HCT116 (cell line): ENCODE data around the gene HES1. TPM values are rescaled to one million over a fixed set of nuclear protein-coding genes. Genes with fewer than 3 reads are reported as not detected.

Experiments used
- ATAC-seq: fragments of 200-7000 bp; cut with Tn5 transposase; 2 replicates; pipeline ENCODE4 v1.9.1; 2020; ENCODE audit warnings: mild to moderate bottlenecking, moderate library complexity
- BruUV-seq: library from RNA; stranded (reverse); fragments of 400-500 nt; replicated peaks from 2 replicates; lab custom pipeline; 2021; lab: Mats Ljungman, UMichigan
- CTCF ChIA-PET: fragments of 300-600 bp; sonication (Branson Sonifier 250); formaldehyde crosslinking; loops from one replicate; lab custom pipeline; 2021; ENCODE audit warnings: antibody characterized with exemption; lab: Charles Lee
- POLR2A ChIA-PET: fragments of 300-600, 350-600 bp; sonication (Branson Sonifier 250); formaldehyde crosslinking; loops from one replicate; lab custom pipeline; 2021; ENCODE audit warnings: antibody characterized with exemption; lab: Charles Lee
- RAD21 ChIA-PET, 2 experiments: fragments of 300-600 bp; sonication (Branson Sonifier 250); formaldehyde crosslinking; loops; one replicate each; lab custom pipeline; 2023; ENCODE audit warnings: low total read pairs in 2 of 2; ENCODE audit not compliant: uncharacterized antibody in 2 of 2, unreplicated experiment in 2 of 2, low non-redundant PET in 1 of 2; lab: Charles Lee
- DNase-seq: peaks from one replicate; pipeline ENCODE4 v3.0.0-alpha.2; 2010; ENCODE audit warnings: low read depth, low spot score
- H2AFZ ChIP-seq: fragments of 200-600 bp; shearing (Covaris generic), sonication (generic); 2 replicates; pipeline ENCODE4 v1.6.1; 2017; ENCODE audit warnings: low read depth, mixed run types, mixed read lengths, antibody characterized with exemption, low read length; ENCODE audit not compliant: poor library complexity, severe bottlenecking
- H3K27ac ChIP-seq: 2 replicates; pipeline ENCODE4 v1.5.1; 2012; ENCODE audit warnings: low read depth, low read length
- H3K27me3 ChIP-seq: fragments of 200-600 bp; sonication (generic); 2 replicates; pipeline ENCODE4 v1.6.1; 2016; ENCODE audit warnings: mixed run types, low read length, mixed read lengths; ENCODE audit not compliant: insufficient read depth
- H3K36me3 ChIP-seq, 2 experiments: fragments of 200-500 bp in 1 of 2; fragments of 200-600 bp in 1 of 2; sonication (Bioruptor generic) in 1 of 2; sonication (generic) in 1 of 2; 2 replicates each; pipeline versions ENCODE4 v1.5.1 to v1.6.1; 2014 to 2016; ENCODE audit warnings: low read length in 2 of 2, inconsistent platforms in 1 of 2, mixed read lengths in 1 of 2, mixed run types in 1 of 2; ENCODE audit not compliant: insufficient read depth in 2 of 2, control insufficient read depth in 1 of 2
- H3K4me1 ChIP-seq, 2 experiments: fragments of 200-600 bp in 1 of 2; sonication (generic) in 1 of 2; 2 replicates each; pipeline versions ENCODE4 v1.5.1 to v1.6.1; 2012 to 2017; ENCODE audit warnings: low read length in 2 of 2, inconsistent platforms in 1 of 2, mild to moderate bottlenecking in 1 of 2, mixed read lengths in 1 of 2, mixed run types in 1 of 2, moderate library complexity in 1 of 2; ENCODE audit not compliant: insufficient read depth in 2 of 2, control insufficient read depth in 1 of 2
- H3K4me2 ChIP-seq: fragments of 200-600 bp; sonication (generic); 2 replicates; pipeline ENCODE4 v1.6.1; 2017; ENCODE audit warnings: mixed run types, low read length, mixed read lengths
- H3K4me3 ChIP-seq, 2 experiments: fragments of 200-600 bp in 1 of 2; sonication (generic) in 1 of 2; replicated peaks in 1 of 2; 2 replicates each; pipeline ENCODE4 v1.5.1; 2011 to 2016; ENCODE audit warnings: low read length in 2 of 2, control low read depth in 1 of 2, low read depth in 1 of 2, mild to moderate bottlenecking in 1 of 2, mixed read lengths in 1 of 2, mixed run types in 1 of 2
- H3K79me2 ChIP-seq: fragments of 200-600 bp; sonication (generic); 2 replicates; pipeline ENCODE4 v1.6.1; 2017; ENCODE audit warnings: mild to moderate bottlenecking, mixed run types, low read length, moderate library complexity, mixed read lengths; ENCODE audit not compliant: insufficient read depth
- H3K9ac ChIP-seq: fragments of 200-600 bp; sonication (generic); 2 replicates; pipeline ENCODE4 v1.6.1; 2016; ENCODE audit warnings: low read length, mixed read lengths
- H3K9me2 ChIP-seq: fragments of 200-600 bp; sonication (generic), shearing (Covaris generic); 2 replicates; pipeline ENCODE4 v1.6.1; 2017; ENCODE audit warnings: mixed run types, mild to moderate bottlenecking, moderate library complexity; ENCODE audit not compliant: insufficient read depth
- H3K9me3 ChIP-seq, 2 experiments: fragments of 200-500 bp in 1 of 2; fragments of 200-600 bp in 1 of 2; sonication (Bioruptor generic) in 1 of 2; sonication (generic) in 1 of 2; 2 replicates each; pipeline ENCODE4 v1.6.1; 2014 to 2017; ENCODE audit warnings: low read length in 2 of 2, mixed read lengths in 2 of 2, inconsistent platforms in 1 of 2, low read depth in 1 of 2, mild to moderate bottlenecking in 1 of 2, mixed run types in 1 of 2, moderate library complexity in 1 of 2; ENCODE audit not compliant: control insufficient read depth in 1 of 2, insufficient read depth in 1 of 2
- H4K20me1 ChIP-seq: fragments of 200-600 bp; sonication (generic), shearing (Covaris generic); 2 replicates; pipeline ENCODE4 v1.6.1; 2017; ENCODE audit warnings: mixed run types, mild to moderate bottlenecking, moderate library complexity; ENCODE audit not compliant: insufficient read depth
- TCF7L2 ChIP-seq: IDR thresholded peaks from 2 replicates; pipeline ENCODE4 v1.7.0; 2011; ENCODE audit warnings: borderline replicate concordance, inconsistent platforms; ENCODE audit not compliant: insufficient read depth, insufficient read length; ENCODE audit errors: extremely low read depth
- YY1 ChIP-seq: IDR thresholded peaks from 2 replicates; pipeline ENCODE4 v1.6.1; 2011; ENCODE audit warnings: low read length, low read depth, moderate library complexity, mild to moderate bottlenecking; ENCODE audit not compliant: insufficient replicate concordance; ENCODE audit errors: extremely low read depth
- intact Hi-C: fragments of 100-400 bp; cut with micrococcal nuclease; formaldehyde crosslinking; loops from 2 replicates; pipeline ENCODE4 v1.10.0; 2022
- total RNA-seq: library from RNA; stranded (reverse); gene quantifications from one replicate; pipeline ENCODE4 v1.2.1, GENCODE V29; 2021; ENCODE audit not compliant: unreplicated experiment
- TF ChIP-seq, protein P1 (sequence below): IDR thresholded peaks from 2 replicates; pipeline ENCODE4 v1.6.1; 2012; ENCODE audit warnings: low read depth

The HES1 gene
- total RNA-seq, 1 experiment from 2014 or later: 32.9 TPM

DNA sequence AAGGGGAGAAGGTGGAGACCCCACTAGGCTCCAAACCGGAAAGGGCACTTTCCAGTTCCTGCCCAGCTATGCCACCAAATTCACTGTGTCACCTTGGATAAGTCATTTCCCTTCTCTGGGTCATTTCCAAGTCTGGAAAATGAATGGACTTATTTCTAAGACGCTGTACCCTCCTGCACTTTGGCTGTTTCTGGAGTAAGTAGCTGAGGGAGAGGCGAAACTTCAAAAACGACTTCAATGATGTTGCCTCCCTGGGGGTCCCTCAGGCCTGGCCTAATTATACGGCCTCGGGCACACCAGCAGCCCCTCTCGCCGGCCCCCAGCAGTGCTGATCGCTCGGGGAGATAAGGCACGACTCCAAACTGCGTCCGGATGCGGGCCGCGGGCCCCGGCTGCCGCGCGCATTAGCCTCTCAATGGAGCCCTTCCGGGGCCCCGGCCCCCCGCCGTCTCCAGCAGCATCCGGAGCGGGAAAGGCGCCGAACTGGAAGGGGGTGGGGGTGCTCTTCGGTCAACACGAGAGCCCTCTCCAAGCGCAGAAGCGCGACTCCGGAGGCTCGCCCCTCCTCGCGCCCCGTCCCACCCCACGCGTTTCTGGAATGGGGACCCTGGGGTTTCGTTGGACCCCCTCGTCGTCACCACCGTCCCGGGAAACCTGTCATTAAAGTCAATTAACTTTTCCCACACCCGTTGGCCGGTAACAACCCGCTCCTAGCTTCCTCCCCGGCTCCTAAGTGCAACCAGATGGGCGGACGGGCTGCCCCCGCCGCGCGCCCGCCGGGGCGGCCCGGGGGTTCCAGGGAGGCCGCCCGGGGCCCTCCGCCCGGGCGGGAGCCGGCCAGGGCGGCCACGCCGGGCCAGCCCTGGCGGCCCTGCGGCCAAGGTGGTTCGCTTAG lies 4.8 kb downstream of the HES1 start:
- BruUV-seq: TSS peak; percentile 80
- POLR2A ChIA-PET: interaction anchor here (0.7 to 1.7 kb wide), 9 partner anchors 12 to 269 kb away, joined by 3 to 5 read pairs (median 4); no protein-coding TSS in a partner anchor
- Histone ChIP-seq H4K20me1 (no peaks in the 10 kb centered on the region), H3K4me3 (peak overlapping the region; percentile 39 to 55), H3K9me2 (no peaks in the 10 kb centered on the region), H3K4me1 (peaks cover 56 to 73% of the 10 kb centered on the region in 2 experiments), H3K36me3 (no peaks in the 10 kb centered on the region), H2AFZ (no peak overlapping the region), H3K4me2 (peak overlapping the region; percentile 98), H3K9ac (peak overlapping the region; percentile 91), H3K9me3 (no peaks in the 10 kb centered on the region), H3K27ac (peak overlapping the region; percentile 91), H3K79me2 (peaks cover 14% of the 10 kb centered on the region; the same call in 1 of the 2 replicates), H3K27me3 (no peaks in the 10 kb centered on the region)
- TF ChIP-seq YY1 (peak; percentile 30), TCF7L2 (peak; percentile 94)
- TF ChIP-seq, protein P1, sequence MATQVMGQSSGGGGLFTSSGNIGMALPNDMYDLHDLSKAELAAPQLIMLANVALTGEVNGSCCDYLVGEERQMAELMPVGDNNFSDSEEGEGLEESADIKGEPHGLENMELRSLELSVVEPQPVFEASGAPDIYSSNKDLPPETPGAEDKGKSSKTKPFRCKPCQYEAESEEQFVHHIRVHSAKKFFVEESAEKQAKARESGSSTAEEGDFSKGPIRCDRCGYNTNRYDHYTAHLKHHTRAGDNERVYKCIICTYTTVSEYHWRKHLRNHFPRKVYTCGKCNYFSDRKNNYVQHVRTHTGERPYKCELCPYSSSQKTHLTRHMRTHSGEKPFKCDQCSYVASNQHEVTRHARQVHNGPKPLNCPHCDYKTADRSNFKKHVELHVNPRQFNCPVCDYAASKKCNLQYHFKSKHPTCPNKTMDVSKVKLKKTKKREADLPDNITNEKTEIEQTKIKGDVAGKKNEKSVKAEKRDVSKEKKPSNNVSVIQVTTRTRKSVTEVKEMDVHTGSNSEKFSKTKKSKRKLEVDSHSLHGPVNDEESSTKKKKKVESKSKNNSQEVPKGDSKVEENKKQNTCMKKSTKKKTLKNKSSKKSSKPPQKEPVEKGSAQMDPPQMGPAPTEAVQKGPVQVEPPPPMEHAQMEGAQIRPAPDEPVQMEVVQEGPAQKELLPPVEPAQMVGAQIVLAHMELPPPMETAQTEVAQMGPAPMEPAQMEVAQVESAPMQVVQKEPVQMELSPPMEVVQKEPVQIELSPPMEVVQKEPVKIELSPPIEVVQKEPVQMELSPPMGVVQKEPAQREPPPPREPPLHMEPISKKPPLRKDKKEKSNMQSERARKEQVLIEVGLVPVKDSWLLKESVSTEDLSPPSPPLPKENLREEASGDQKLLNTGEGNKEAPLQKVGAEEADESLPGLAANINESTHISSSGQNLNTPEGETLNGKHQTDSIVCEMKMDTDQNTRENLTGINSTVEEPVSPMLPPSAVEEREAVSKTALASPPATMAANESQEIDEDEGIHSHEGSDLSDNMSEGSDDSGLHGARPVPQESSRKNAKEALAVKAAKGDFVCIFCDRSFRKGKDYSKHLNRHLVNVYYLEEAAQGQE: no peak
- CTCF ChIA-PET: interaction anchor here (1.0 to 1.7 kb wide), 4 partner anchors 8 to 182 kb away, joined by 3 to 15 read pairs (median 4); no protein-coding TSS in a partner anchor
- intact Hi-C loops: loop anchor here (1.0 kb wide), 1 partner anchor 175 kb away; no protein-coding TSS in a partner anchor
- ATAC-seq (peak; percentile 24), DNase-seq (no peak)
- RAD21 ChIA-PET: interaction anchor here (0.6 to 1.8 kb wide), 7 partner anchors 17 to 360 kb away, joined by 3 to 14 read pairs (median 3); no protein-coding TSS in a partner anchor
